ENCODE results near the gene RAI1. TPM values are rescaled to one million over a fixed set of nuclear protein-coding genes. Genes with fewer than 3 reads are reported as not detected.

RAI1 gene
- total and polyA plus RNA-seq, 2 of the 8 experiments (the other 6 are each of a cell fraction or from before 2014, with no cell fraction given), result 0.39 to 1.2 TPM

DNA sequence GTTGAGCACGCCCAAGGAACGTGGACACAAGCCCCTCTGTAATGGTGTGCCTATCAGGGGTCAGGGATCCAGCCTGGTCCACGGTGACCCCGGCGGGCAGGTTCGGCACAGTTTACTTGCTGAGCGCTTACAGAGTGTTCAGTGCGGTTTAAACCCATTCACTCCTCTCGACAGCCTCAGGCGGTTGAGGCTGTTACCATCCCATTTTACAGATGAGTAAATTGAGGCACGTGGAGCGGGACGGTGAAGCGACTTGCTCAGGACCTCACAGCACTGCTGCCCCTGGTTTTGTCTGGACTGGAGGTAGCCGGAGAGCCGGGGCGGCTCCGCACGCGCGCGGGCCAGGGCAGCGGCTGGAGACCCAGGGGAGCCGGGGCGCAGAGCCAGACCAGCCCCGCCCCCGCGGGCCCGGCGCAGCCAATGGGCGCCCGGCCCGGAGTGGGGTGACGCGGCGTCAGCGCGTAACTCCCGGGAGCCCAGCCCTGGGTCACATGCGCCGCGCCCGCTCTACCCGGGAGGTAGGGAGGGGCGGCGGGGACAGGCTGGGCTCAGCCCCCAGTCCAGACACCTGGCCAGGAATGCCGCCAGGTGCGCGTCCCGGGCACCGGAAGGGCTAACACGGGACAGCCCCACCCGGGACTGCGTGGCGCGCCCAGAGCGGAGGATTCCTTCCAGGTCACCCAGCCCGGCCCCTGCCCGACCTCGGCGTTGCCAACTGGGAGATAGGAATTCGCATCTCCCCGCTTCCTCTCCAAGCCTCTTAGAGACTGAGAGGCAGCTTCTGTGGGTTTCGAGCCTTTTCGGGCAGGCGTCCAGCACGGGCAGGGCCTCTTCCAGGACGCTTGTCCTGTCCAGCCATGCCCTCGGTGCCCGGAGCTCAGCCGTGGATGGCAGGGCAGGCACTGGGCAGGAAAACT, 158.8 kb downstream of the RAI1 start (continued):
- TF ChIP-seq EGR1 (IDR thresholded peaks at IDR 0.05; ENCODE audit: borderline replicate concordance, low read depth, low read length) (peak; percentile 59), BACH1 (IDR thresholded peaks at IDR 0.05; ENCODE audit: low read length) (peak; percentile 62; the same call in 1 of the 2 replicates), MAFK (IDR thresholded peaks at IDR 0.05; ENCODE audit: low read depth, low read length) (no peak), SUZ12 (IDR thresholded peaks at IDR 0.05; ENCODE audit: low read length) (no peak), BRCA1 (IDR thresholded peaks at IDR 0.05; ENCODE audit: low read depth, low read length) (no peak), GTF2F1 (IDR thresholded peaks at IDR 0.05; ENCODE audit: borderline replicate concordance, low read depth, low read length) (no peak; the same call in 1 of the 2 replicates), CTBP2 (IDR thresholded peaks at IDR 0.05; ENCODE audit: borderline replicate concordance, insufficient read depth, insufficient read length, low read length) (no peak), KDM1A (IDR thresholded peaks at IDR 0.05; ENCODE audit: borderline replicate concordance, low read length) (peak; percentile 100), YY1 (IDR thresholded peaks at IDR 0.05; ENCODE audit: low read depth, low read length) (no peak), POLR2AphosphoS5 (IDR thresholded peaks at IDR 0.05; ENCODE audit: low read depth, low read length) (peak; percentile 72), TAF1 (IDR thresholded peaks at IDR 0.05; ENCODE audit: low read depth, low read length) (peak; percentile 76), ZNF274 (IDR thresholded peaks at IDR 0.05; ENCODE audit: borderline replicate concordance, extremely low read depth, low read length) (no peak), SIN3A (conservative IDR thresholded peaks at IDR 0.05 in 1 of 2, IDR thresholded peaks at IDR 0.05 in 1 of 2; ENCODE audit: low read depth in 1 of 2, low read length in 2 of 2) (0 out of 4 replicates have a peak, but pooled peaks of 1 of the 2 experiments have one; percentile 55), KDM4A (IDR thresholded peaks at IDR 0.05; ENCODE audit: low read depth, low read length, severe bottlenecking) (peak; percentile 38), SP1 (IDR thresholded peaks at IDR 0.05; ENCODE audit: low read depth, low read length) (peak; percentile 58; the same call in 1 of the 2 replicates), CHD1 (IDR thresholded peaks at IDR 0.05; ENCODE audit: low read depth, low read length) (no peak), TAF7 (optimal IDR thresholded peaks at IDR 0.05; ENCODE audit: borderline replicate concordance, low read depth, low read length) (peak; percentile 87), SIX5 (IDR thresholded peaks at IDR 0.05; ENCODE audit: low read depth, low read length) (no peak), POU5F1 (IDR thresholded peaks at IDR 0.05; ENCODE audit: low read depth, low read length) (no peak)
- TF ChIP-seq, protein P1, sequence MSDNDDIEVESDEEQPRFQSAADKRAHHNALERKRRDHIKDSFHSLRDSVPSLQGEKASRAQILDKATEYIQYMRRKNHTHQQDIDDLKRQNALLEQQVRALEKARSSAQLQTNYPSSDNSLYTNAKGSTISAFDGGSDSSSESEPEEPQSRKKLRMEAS (IDR thresholded peaks at IDR 0.05), result peak; percentile 78
- TF ChIP-seq, protein P2, sequence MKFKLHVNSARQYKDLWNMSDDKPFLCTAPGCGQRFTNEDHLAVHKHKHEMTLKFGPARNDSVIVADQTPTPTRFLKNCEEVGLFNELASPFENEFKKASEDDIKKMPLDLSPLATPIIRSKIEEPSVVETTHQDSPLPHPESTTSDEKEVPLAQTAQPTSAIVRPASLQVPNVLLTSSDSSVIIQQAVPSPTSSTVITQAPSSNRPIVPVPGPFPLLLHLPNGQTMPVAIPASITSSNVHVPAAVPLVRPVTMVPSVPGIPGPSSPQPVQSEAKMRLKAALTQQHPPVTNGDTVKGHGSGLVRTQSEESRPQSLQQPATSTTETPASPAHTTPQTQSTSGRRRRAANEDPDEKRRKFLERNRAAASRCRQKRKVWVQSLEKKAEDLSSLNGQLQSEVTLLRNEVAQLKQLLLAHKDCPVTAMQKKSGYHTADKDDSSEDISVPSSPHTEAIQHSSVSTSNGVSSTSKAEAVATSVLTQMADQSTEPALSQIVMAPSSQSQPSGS (IDR thresholded peaks at IDR 0.05; ENCODE audit: low read length), result no peak

Measured in H1 (cell line).